Rectal smooth muscle tissue (tissue), 1 donor: ENCODE measurements around the gene MTERF4.

Experiments used
- H3K27ac ChIP-seq: one replicate; pipeline ENCODE4 v1.7.0; 2013; ENCODE audit warnings: low read depth, low read length, inconsistent platforms
- H3K27me3 ChIP-seq: one replicate; pipeline ENCODE4 v1.7.0; 2013; ENCODE audit warnings: low read length; ENCODE audit not compliant: control insufficient read depth, insufficient read depth
- H3K36me3 ChIP-seq: one replicate; pipeline ENCODE4 v1.7.0; 2013; ENCODE audit warnings: low read length; ENCODE audit not compliant: control insufficient read depth, insufficient read depth
- H3K4me1 ChIP-seq: one replicate; pipeline ENCODE4 v1.7.0; 2013; ENCODE audit warnings: low read length; ENCODE audit not compliant: control insufficient read depth, insufficient read depth
- H3K4me3 ChIP-seq: one replicate; pipeline ENCODE4 v1.7.0; 2013; ENCODE audit warnings: low read length
- H3K9ac ChIP-seq: one replicate; pipeline ENCODE4 v1.7.0; 2013; ENCODE audit warnings: low read length

The MTERF4 gene

DNA sequence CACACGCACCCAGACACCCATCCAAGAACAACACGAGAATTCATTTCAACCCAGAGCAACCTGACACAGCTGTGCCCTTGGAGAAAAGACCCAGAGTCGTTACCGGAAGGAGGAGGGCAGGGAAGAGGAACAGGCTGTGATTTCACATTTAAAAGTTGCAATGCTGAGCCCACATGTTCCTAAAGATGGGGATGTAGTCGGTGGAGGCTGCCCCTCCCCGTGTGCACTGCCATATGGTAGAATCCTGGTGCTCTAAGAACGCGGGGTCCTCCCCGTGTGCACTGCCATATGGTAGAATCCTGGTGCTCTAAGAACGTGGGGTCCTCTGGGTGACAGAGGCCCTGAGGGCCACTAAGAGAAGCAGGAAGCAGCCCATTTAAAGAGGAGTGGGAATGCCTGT, 10.9 kb downstream of the MTERF4 start:
- Histone ChIP-seq H3K9ac (no peak overlapping the region), H3K4me3 (no peak overlapping the region), H3K27me3 (no peaks in the 10 kb centered on the region), H3K27ac (no peak overlapping the region), H3K36me3 (peaks cover 28% of the 10 kb centered on the region), H3K4me1 (no peaks in the 10 kb centered on the region)

DNA sequence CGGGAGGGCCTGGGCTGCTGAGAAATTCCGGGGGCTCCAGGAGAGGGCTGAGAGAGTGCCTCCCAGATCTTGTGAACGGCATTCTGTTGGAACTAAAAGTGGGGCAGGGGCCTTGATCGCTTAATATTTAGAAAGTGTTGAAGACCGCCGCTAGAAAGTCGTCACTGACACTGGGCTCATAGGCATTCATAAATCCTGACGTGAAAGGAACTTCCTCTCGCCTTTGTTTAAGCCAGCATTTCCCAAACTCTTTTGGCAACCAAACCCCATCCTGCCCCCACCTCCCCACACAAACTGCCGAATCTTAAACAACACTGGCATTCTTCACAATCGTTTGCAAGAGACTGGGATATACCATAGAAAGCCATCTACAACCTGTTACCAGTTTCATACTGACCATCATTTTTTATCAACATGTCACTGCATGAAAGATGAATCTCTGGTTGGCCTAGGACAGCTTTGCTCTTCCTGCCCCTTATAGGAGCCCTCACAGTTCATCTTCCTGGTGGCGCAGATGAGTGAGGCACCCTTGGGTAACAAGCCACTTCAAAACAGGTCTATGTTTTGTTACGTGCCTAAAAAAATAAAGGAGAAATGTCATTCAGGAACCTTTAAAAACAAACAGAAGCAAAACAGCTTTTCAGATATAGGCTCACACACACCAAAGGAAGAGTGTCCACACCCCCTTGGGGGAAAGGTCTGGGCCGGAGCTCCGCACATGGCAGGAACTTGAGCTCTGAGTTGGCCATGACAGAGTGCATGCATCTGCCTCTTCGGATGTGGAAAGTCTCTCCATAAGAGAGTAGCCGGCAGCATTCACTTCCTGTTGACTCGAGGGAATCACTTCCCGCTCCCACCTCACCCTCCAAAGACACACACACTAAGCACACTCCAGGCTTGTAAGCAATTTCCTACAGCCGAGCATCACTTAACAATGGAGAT, 13.0 kb downstream of the MTERF4 start:
- Histone ChIP-seq H3K27ac (no peak overlapping the region), H3K9ac (no peak overlapping the region), H3K4me1 (no peaks in the 10 kb centered on the region), H3K4me3 (no peak overlapping the region), H3K36me3 (peaks cover 22% of the 10 kb centered on the region), H3K27me3 (no peaks in the 10 kb centered on the region)

DNA sequence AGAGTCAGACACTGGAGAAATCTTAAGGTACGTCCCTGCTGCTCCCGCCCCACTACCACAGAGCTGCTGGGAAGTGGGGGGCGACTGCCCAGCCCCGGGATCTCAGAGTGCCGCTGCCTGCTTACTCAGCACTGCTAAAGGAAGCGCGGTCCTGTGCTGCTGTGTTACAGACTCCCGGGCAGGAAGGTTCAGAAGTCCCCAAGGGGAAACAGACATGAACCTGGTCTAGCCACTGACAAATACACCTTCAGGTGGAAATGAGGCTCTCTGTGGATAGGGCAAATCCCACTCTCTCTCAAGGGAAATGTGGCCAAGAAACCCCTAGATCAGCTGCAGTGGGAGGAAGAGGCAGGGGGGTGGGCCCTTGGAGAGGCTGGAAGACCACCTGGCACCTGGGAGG, 13.7 kb downstream of the MTERF4 start:
- Histone ChIP-seq H3K36me3 (peaks cover 19% of the 10 kb centered on the region), H3K4me1 (no peaks in the 10 kb centered on the region), H3K9ac (no peak overlapping the region), H3K27ac (no peak overlapping the region), H3K27me3 (no peaks in the 10 kb centered on the region), H3K4me3 (no peak overlapping the region)

DNA sequence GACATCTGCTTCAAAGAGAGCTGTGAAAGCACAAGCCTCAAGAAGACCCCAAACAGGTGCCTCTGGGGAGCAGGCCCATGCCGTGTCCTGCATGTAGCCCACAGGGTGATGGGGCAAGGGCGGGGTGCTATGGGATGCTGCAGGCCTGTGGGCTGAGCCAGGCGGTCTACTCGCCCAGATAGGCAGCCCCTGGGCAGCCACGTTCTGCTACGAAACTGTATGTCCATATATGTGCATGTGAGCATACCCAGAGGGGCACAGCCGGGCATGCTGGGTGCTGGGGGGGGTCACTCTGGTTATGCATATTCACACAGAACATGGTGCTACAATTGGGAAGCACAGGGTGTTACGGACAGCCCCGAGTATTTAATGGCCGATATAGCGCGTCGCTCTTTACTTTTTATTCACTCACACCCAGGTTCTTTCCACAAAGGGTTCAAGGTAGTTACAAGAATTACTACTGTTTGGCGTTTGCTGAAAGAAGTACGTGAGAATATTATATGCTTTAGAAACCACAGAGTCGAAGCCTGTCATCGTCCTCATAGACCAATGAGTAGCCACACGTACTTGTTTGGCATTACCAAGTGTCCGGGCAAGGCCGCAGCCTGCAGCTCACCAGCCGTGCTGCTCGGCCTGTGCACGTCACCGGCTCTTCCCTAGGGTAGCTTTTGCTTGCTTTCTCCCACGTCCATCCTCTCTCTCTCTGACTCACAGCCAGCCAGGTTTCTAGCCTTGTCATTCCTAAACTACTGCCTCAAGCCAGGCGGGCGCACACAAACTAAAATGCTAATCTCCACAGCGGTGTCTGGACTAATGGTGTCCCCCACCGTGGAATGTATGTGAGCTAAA, 14.4 kb downstream of the MTERF4 start:
- no peak overlapping the region for H3K4me3 ChIP-seq
- H3K27me3 ChIP-seq: no peaks in the 10 kb centered on the region
- no peaks in the 10 kb centered on the region for H3K4me1 ChIP-seq
- H3K9ac ChIP-seq: no peak overlapping the region
- no peak overlapping the region for H3K27ac ChIP-seq
- peaks cover 19% of the 10 kb centered on the region for H3K36me3 ChIP-seq

DNA sequence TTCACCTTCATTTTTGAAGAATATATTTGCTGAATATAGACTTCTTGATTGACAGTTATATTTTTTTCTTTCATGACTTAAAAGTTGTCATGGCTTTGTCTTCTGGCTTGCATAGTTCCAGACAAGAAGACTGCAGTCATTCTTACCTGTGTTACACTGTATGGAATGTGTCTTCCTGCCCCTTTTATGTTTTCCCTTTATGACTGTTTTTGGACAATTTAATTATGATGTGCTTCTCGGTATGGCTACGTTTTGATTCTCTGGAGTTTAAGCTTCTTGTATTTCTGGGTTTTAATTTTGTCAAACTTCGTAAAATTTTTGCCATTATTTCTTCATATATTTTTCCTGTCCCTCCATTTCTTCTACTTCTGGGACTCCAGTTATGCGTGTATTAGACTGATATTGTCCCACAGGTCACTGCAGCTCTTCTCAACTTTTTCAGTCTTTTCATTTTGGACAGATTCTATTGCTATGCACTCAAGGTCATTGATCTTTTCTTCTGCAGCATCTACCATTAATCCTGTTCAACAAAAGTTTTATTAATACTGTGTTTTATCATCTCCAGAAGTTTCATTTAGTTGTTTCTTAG, 17.1 kb downstream of the MTERF4 start:
- Histone ChIP-seq H3K4me1 (no peaks in the 10 kb centered on the region), H3K27me3 (no peaks in the 10 kb centered on the region), H3K27ac (no peak overlapping the region), H3K9ac (no peak overlapping the region), H3K36me3 (peaks cover 15% of the 10 kb centered on the region), H3K4me3 (no peak overlapping the region)

DNA sequence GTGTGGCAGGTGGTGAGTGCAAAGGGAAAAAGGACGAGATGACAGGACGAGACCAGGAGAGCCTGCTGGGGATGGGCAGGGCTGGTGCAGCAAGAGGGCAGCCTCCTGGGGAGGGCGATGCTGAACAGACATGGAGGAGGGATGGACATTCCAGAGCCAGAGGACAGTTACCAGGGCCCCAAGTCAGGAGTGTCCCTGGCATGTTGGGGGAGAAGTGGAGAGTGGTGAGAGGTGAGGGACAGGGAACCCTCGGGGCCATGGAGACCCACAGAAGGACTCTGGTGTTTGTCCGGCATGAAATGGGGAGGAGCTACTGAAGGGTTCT, 19.0 kb downstream of the MTERF4 start:
- Histone ChIP-seq H3K36me3 (peaks cover 7% of the 10 kb centered on the region), H3K4me1 (no peaks in the 10 kb centered on the region), H3K27ac (no peak overlapping the region), H3K9ac (no peak overlapping the region), H3K4me3 (no peak overlapping the region), H3K27me3 (no peaks in the 10 kb centered on the region)

DNA sequence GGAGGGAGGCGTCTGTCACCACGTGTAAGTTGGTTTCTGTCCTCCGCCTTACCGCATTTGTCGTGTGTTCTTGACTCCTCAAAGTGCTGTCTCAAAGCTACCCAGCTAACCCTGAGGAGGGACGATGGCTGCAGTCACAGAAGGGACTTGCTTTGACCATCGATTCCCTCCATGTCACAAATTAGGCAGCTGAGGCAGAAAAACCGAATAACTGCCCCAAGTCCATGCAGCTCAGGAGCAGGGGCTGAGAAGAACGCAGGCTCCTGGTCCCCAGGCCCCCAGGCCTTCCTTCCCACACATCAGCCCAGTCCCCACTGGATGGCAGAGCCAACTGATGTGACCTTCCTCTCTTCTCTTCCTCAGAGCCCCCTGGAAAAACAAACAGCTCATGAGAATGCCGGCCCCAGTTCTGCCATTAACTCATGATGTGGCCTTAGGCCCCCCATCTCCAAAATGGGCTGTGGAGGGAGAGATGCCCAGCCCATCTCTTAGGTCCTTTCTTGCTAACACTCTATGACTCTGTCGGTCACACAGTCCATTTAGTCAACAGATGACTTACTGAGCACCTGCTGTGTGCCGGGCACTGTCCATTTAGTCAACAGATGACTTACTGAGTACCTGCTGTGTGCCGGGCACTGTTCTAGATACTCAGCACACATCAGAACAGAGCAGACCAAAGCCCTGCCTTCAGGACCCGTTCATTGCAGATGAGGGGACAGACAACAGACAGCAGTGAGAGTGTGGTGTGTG, 19.6 kb downstream of the MTERF4 start:
- no peak overlapping the region for H3K27ac ChIP-seq
- H3K9ac ChIP-seq: no peak overlapping the region
- peaks cover 3% of the 10 kb centered on the region for H3K36me3 ChIP-seq
- H3K27me3 ChIP-seq: no peaks in the 10 kb centered on the region
- H3K4me3 ChIP-seq: no peak overlapping the region
- no peaks in the 10 kb centered on the region for H3K4me1 ChIP-seq

DNA sequence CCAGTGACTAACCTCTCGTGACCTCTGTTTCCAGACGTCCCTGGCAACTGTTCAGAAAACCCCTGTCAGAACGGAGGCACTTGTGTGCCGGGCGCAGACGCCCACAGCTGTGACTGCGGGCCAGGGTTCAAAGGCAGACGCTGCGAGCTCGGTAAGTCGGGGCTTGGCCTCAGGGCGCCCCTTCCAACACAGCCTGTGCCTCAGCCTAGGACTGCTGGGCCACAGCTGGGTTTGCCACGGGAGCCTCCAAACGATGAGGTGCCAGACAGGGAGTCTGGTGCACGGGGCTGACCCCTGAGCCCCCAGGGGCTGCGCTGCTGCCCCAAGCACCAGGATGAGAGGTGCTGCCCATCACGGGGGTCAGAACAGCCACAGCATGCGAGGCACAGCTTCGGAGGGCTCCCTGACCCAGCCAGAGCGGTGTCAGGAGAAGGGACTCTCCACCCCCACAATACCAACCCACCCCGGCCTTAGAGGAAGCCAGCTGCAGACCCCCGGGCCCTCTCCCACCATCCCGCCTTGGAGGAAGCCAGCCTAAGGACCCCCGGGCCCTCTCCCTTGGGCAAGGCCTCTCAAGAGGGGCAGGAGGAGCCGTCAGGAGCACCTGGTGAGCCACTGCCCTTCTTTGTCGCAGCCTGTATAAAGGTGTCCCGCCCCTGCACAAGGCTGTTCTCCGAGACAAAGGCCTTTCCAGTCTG, 20.3 kb downstream of the MTERF4 start:
- Histone ChIP-seq H3K27me3 (no peaks in the 10 kb centered on the region), H3K36me3 (no peaks in the 10 kb centered on the region), H3K4me1 (no peaks in the 10 kb centered on the region), H3K9ac (no peak overlapping the region), H3K4me3 (no peak overlapping the region), H3K27ac (no peak overlapping the region)

DNA sequence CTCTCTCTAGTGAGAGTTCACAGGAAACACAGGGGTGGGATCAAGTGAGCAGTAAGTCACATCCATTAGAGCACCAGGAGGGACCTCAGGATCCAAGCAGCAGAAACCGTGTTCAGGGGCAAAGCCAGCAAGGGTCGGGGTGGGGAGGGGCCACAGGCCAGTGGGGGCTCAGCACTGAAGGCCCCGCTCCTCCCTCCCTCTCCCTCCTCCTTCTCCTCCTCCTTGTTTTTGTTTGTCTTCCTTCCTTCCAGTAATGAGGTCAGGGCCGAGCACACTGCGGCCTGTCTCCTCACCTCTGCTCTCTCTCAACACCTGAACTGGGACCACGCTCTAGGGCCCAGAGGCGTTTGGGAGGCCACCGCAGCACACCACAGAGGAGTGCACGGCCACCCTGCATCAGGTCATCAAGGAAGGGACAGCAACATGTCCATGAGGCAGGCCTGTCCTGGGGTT, 20.9 kb downstream of the MTERF4 start:
- Histone ChIP-seq H3K36me3 (no peaks in the 10 kb centered on the region), H3K27ac (no peak overlapping the region), H3K9ac (no peak overlapping the region)

DNA sequence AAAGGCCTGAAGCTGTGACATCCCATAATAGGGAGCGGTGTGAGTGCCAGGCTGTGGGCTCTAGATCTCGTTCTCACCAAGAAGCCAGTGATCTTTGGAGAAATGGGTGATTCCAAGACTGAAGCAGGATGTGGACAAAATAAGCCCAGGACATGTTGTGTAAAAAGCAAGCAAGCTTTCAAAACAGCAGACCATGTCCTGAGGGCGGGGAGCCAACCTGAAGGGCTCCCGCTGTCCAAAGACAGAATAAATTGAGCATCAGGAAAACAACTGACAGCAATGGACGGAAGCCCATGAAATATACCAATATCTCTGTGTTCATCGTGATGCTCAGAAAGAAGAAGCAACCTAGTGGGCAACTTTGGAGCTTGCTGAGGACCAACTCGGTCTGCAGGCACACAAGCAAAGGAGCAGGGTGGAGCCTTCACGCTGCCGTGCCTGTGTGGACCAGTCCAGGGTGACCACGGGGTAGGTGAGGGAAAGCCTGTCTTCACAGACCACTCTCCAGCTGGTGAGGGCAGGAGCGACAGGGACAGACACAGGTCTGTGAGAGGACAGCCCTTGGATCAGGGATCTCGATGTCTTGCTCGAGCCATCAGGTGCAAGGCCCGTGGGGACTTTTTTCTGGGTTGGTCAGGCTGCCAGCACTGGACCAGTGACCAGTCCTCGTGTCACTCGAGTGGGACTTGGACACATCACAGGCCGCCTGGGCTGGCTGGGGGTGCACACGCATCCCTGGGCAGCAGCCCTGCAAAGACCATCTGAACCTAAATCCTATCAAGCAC, 21.5 kb downstream of the MTERF4 start:
- no peak overlapping the region for H3K27ac ChIP-seq

More for the DNA sequence above, 20.9 kb downstream of the MTERF4 start:
- Histone ChIP-seq H3K4me1 (no peaks in the 10 kb centered on the region), H3K27me3 (no peaks in the 10 kb centered on the region), H3K4me3 (no peak overlapping the region)

DNA sequence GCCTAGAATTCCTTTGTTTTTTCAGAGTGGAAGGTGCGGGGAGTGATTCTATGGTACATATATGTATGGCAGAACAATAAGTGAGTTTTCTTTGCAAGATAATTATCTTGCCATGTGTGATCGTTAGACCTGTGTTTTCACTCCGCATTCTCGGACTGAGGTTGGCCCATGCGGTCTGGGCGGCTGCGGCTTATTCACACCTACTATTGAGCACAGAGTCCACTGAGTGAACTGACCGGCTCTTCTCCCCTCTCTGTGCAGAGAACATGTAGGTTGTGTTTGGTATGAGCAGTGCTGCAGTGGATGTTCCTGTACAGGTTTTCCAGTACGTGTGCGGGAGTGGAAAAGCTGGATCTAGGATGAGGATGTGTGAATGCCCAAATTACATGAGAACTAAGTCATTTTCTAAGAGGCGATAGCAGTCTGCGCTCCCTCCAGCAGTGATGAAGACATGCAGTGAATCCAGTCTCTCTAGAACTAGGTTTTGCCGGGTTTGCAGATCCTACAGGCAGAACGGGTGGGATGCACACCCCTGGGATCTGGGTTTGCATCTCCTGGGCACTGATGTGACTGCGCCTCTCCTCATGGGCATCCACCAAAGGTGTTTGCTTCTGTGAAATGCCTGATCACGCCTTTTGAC, 27.1 kb downstream of the MTERF4 start:
- Histone ChIP-seq H3K4me1 (no peaks in the 10 kb centered on the region), H3K9ac (no peak overlapping the region), H3K4me3 (no peak overlapping the region), H3K27me3 (no peaks in the 10 kb centered on the region), H3K36me3 (no peaks in the 10 kb centered on the region), H3K27ac (no peak overlapping the region)

More for the DNA sequence above, 21.5 kb downstream of the MTERF4 start:
- no peak overlapping the region for H3K9ac ChIP-seq
- H3K4me1 ChIP-seq: no peaks in the 10 kb centered on the region
- no peak overlapping the region for H3K4me3 ChIP-seq
- no peaks in the 10 kb centered on the region for H3K36me3 ChIP-seq
- H3K27me3 ChIP-seq: no peaks in the 10 kb centered on the region
